Caco-2 (cell line): ENCODE results near the gene KAT5. TPM values are rescaled to one million over a fixed set of nuclear protein-coding genes. Genes with fewer than 3 reads are reported as not detected.

Source experiments
- Bru-seq: library from RNA; stranded (reverse); fragments of 400-500 nt; gene quantifications from one replicate; lab custom pipeline; 2021; lab: Mats Ljungman, UMichigan
- BruChase-seq, 2 experiments: library from RNA; stranded (reverse); fragments of 400-500 nt; gene quantifications; one replicate each; lab custom pipeline; 2021; lab: Mats Ljungman, UMichigan
- BruUV-seq: library from RNA; stranded (reverse); fragments of 400-500 nt; replicated peaks from 2 replicates; lab custom pipeline; 2021; lab: Mats Ljungman, UMichigan
- CTCF ChIA-PET: fragments of 300-600 bp; sonication (Branson Sonifier 250); formaldehyde crosslinking; loops from one replicate; lab custom pipeline; 2022; ENCODE audit warnings: antibody characterized with exemption; lab: Charles Lee
- POLR2A ChIA-PET: fragments of 300-600 bp; sonication (Branson Sonifier 250); formaldehyde crosslinking; loops from one replicate; lab custom pipeline; 2022; ENCODE audit warnings: antibody characterized with exemption; lab: Charles Lee
- DNase-seq, 2 experiments: peaks; one replicate each; pipeline versions ENCODE4 v3.0.0 to v3.0.0-alpha.2; 2020 to 2022
- H3K27me3 ChIP-seq: replicated peaks from 2 replicates; pipeline ENCODE4 v1.6.0; 2011; ENCODE audit warnings: low read length; ENCODE audit not compliant: control insufficient read depth, insufficient read depth
- H3K36me3 ChIP-seq: 2 replicates; pipeline ENCODE4 v1.5.1; 2011; ENCODE audit warnings: low read length; ENCODE audit not compliant: control insufficient read depth, insufficient read depth
- H3K4me1 ChIP-seq: fragments of 250-450 bp; sonication (Bioruptor Pico); 2 replicates; pipeline ENCODE4 v1.5.1; 2020; ENCODE audit warnings: mild to moderate bottlenecking
- H3K4me3 ChIP-seq: 2 replicates; pipeline ENCODE4 v1.5.1; 2011; ENCODE audit warnings: low read depth, mild to moderate bottlenecking, control low read depth, low read length
- H3K9me3 ChIP-seq: fragments of 250-450 bp; sonication (Bioruptor Pico); 2 replicates; pipeline ENCODE4 v1.5.1; 2020; ENCODE audit warnings: mild to moderate bottlenecking, moderate library complexity
- H3K27ac Mint-ChIP-seq: one replicate; pipeline ENCODE4 v1.8.0; 2022; ENCODE audit warnings: mixed read lengths; ENCODE audit not compliant: unreplicated experiment
- H3K27me3 Mint-ChIP-seq: one replicate; pipeline ENCODE4 v1.8.0; 2022; ENCODE audit warnings: mixed read lengths; ENCODE audit not compliant: insufficient read depth, unreplicated experiment
- H3K36me3 Mint-ChIP-seq: one replicate; pipeline ENCODE4 v1.8.0; 2022; ENCODE audit warnings: mild to moderate bottlenecking, mixed read lengths; ENCODE audit not compliant: insufficient read depth, unreplicated experiment
- H3K4me1 Mint-ChIP-seq: one replicate; pipeline ENCODE4 v1.8.0; 2022; ENCODE audit warnings: low read depth, mixed read lengths; ENCODE audit not compliant: unreplicated experiment
- H3K4me3 Mint-ChIP-seq: one replicate; pipeline ENCODE4 v1.8.0; 2022; ENCODE audit warnings: mild to moderate bottlenecking, moderate library complexity, mixed read lengths; ENCODE audit not compliant: unreplicated experiment
- H3K9me3 Mint-ChIP-seq: one replicate; pipeline ENCODE4 v1.8.0; 2022; ENCODE audit warnings: mixed read lengths; ENCODE audit not compliant: unreplicated experiment
- intact Hi-C: fragments of 100-400 bp; cut with micrococcal nuclease; formaldehyde crosslinking; loops from one replicate; pipeline ENCODE4 v1.10.0; 2022; ENCODE audit not compliant: unreplicated experiment
- long read RNA-seq: library from polyadenylated mRNA; stranded (forward); transcript quantifications from one replicate; pipeline ENCODE4 v2.0.0, GENCODE V29; 2022
- total RNA-seq: library from RNA; stranded (reverse); gene quantifications from 2 replicates; pipeline ENCODE4 v1.2.3, GENCODE V29; 2022
- TF ChIP-seq, protein P1 (sequence below), 2 experiments: fragments of 200-600 bp in 1 of 2; IDR thresholded peaks; 1 replicate in 1 of 2; 2 replicates in 1 of 2; pipeline versions ENCODE4 v1.5.1 to v1.8.0; 2011 to 2022; ENCODE audit warnings: antibody characterized with exemption in 1 of 2, control low read depth in 1 of 2, inconsistent platforms in 1 of 2, low read depth in 1 of 2, low read length in 1 of 2, mild to moderate bottlenecking in 1 of 2, moderate library complexity in 1 of 2; ENCODE audit not compliant: insufficient read depth in 1 of 2, severe bottlenecking in 1 of 2, unreplicated experiment in 1 of 2

KAT5 gene
- total RNA-seq (60.2 and 70.1 TPM in 2 replicates), Bru-seq, nascent RNA (percentile 79 among the genes with signal in this experiment), BruChase-seq, experiment 1, labeled RNA remaining after a 2-hour chase (percentile 78 among the genes with signal in this experiment), BruChase-seq, experiment 2, labeled RNA remaining after a 6-hour chase (percentile 86 among the genes with signal in this experiment)
- long read RNA-seq, transcript KAT5-208 (12 exons, 1,697 nt) = minor isoform, 17 of 108 reads
- long read RNA-seq, transcript KAT5-201 (13 exons, 2,296 nt) = minor isoform, 11 of 108 reads
- long read RNA-seq, transcript KAT5-202 (13 exons, 2,059 nt) = minor isoform, 25 of 108 reads
- long read RNA-seq, transcript KAT5-203 (14 exons, 2,237 nt) = major isoform, 26 of 108 reads
- long read RNA-seq, partial matches to known transcripts = 2 of 108 reads
- long read RNA-seq, other reads (novel, unspliced or antisense) = 23 of 108 reads

DNA sequence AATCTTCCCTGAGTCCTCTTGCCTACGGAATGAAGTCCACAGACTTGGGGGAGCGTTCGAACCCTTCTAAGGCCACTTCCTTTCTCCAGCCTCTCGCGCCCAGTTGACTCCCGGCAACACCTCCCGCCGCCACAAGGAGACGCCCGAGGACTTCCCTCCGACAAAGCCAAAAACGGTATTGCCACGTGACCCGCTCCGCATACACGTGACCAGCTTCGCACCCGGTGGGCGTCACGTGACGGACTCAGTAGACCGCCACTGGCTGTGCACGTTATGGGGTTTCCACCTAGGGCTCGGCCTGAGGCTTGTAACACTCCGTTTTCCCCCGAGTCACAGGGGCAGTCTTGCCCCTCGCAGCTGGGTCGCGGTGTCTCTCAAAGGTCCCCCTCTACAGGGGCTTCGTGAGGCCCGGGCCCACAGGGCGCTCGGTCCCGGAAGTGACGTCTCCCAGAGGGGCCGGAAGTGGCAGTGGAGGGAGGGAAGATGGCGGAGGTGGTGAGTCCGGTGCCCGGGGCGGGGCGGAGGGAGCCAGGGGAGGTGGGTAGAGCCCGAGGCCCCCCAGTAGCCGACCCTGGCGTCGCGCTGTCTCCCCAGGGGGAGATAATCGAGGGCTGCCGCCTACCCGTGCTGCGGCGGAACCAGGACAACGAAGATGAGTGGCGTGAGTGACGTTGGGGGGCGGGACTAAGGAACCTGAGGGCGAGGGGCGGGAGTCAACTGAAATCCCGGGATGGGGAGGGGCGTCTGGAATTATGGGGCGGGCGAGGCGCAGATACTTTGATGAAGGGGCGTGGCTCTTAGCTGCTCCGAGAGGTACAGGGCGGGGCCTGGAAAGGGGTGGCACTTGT lies at the start of gene KAT5:
Gene KAT5, plus strand, starts transcription at position 468 of the 848 bp plus-strand sequence. Its CDS starts 16 bp downstream, at position 484.
- H3K4me3 Mint-ChIP-seq = peak within 1 kb of the TSS; percentile 83

GRCh38 chr11:65662799-65663638 lies 49.0 kb upstream of the KAT5 start, which contains the start of gene RELA:
TSS of gene RELA (minus strand) at chr11:65662916. CDS start at chr11:65662832, 84 bp downstream.
- H3K36me3 Mint-ChIP-seq = peaks cover 31% of the 10 kb centered on the region
- H3K36me3 ChIP-seq = peaks cover 10% of the 10 kb centered on the region
- peaks cover 16% of the 10 kb centered on the region; the same call in 1 of the 2 replicates for H3K4me1 ChIP-seq
- TF ChIP-seq, protein P1, sequence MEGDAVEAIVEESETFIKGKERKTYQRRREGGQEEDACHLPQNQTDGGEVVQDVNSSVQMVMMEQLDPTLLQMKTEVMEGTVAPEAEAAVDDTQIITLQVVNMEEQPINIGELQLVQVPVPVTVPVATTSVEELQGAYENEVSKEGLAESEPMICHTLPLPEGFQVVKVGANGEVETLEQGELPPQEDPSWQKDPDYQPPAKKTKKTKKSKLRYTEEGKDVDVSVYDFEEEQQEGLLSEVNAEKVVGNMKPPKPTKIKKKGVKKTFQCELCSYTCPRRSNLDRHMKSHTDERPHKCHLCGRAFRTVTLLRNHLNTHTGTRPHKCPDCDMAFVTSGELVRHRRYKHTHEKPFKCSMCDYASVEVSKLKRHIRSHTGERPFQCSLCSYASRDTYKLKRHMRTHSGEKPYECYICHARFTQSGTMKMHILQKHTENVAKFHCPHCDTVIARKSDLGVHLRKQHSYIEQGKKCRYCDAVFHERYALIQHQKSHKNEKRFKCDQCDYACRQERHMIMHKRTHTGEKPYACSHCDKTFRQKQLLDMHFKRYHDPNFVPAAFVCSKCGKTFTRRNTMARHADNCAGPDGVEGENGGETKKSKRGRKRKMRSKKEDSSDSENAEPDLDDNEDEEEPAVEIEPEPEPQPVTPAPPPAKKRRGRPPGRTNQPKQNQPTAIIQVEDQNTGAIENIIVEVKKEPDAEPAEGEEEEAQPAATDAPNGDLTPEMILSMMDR (IDR thresholded peaks at IDR 0.05; ENCODE audit: insufficient read depth in 1 of 2, low read depth in 1 of 2, low read length in 1 of 2, severe bottlenecking in 1 of 2, unreplicated experiment in 1 of 2) = no peak
- ChIA-PET POLR2A (interaction anchor here (0.5 to 1.9 kb wide), 7 partner anchors 11 to 197 kb away, joined by 4 to 14 read pairs (median 6); partner anchors contain the start of genes PCNX3 and RNASEH2C), CTCF (interaction anchor here (0.5 to 1.9 kb wide), 5 partner anchors 73 to 359 kb away, joined by 3 to 9 read pairs (median 3); partner anchors contain the start of genes FIBP and MUS81)
- H3K4me3 Mint-ChIP-seq = peak within 1 kb of the TSS; percentile 80
- peak within 1 kb of the TSS; percentile 66 for H3K27ac Mint-ChIP-seq
- H3K27me3 ChIP-seq = no peaks in the 10 kb centered on the region
- TSS peak; percentile 73 for BruUV-seq
- peak; percentile 92 to 95 for DNase-seq
- H3K27me3 Mint-ChIP-seq = no peaks in the 10 kb centered on the region
- no peaks in the 10 kb centered on the region for H3K9me3 ChIP-seq
- intact Hi-C loops = loop anchor here (2.0 kb wide), 2 partner anchors 38 to 48 kb away; partner anchors contain the start of genes MAP3K11 and PCNX3
- peak within 1 kb of the TSS; percentile 82 for H3K4me3 ChIP-seq
- no peaks in the 10 kb centered on the region for H3K9me3 Mint-ChIP-seq
- peaks cover 6% of the 10 kb centered on the region for H3K4me1 Mint-ChIP-seq

More for the DNA sequence above, at the start of gene KAT5:
- peaks cover 13% of the 10 kb centered on the region for H3K4me1 Mint-ChIP-seq
- no peaks in the 10 kb centered on the region for H3K27me3 ChIP-seq
- TSS peak; percentile 7 for BruUV-seq
- peak within 1 kb of the TSS; percentile 98 for H3K27ac Mint-ChIP-seq
- ChIA-PET CTCF (interaction anchor here (0.6 to 2.9 kb wide), 17 partner anchors 8 to 179 kb away, joined by 3 to 52 read pairs (median 9); partner anchors contain the start of genes AP5B1, CCDC85B, FIBP and MUS81), POLR2A (interaction anchor here (0.6 to 1.7 kb wide), 20 partner anchors 8 to 340 kb away, joined by 3 to 34 read pairs (median 5); partner anchors contain the start of genes BANF1, CCDC85B, CFL1 and EIF1AD)
- DNase-seq = peak; percentile 98 to 99
- no peaks in the 10 kb centered on the region for H3K9me3 ChIP-seq
- H3K36me3 ChIP-seq = peaks cover 7% of the 10 kb centered on the region
- no peaks in the 10 kb centered on the region for H3K27me3 Mint-ChIP-seq
- intact Hi-C loops = loop anchor here (1.0 to 5.0 kb wide), 6 partner anchors 8 to 176 kb away; partner anchors contain the start of genes AP5B1, CFL1, FIBP and RNASEH2C
- peaks cover 56% of the 10 kb centered on the region for H3K36me3 Mint-ChIP-seq
- peaks cover 21% of the 10 kb centered on the region for H3K4me1 ChIP-seq
- TF ChIP-seq, protein P1 (IDR thresholded peaks at IDR 0.05; ENCODE audit: insufficient read depth in 1 of 2, low read depth in 1 of 2, low read length in 1 of 2, severe bottlenecking in 1 of 2, unreplicated experiment in 1 of 2) = peak; percentile 97 to 98
- no peaks in the 10 kb centered on the region for H3K9me3 Mint-ChIP-seq
- peak within 1 kb of the TSS; percentile 66 for H3K4me3 ChIP-seq
